GM21619 (cell line): ENCODE results near the gene KCNQ1.

Experiments
- ATAC-seq: cut with Tn5 transposase; IDR thresholded peaks from one replicate; pipeline ENCODE4 v1.9.1; 2021; ENCODE audit not compliant: unreplicated experiment

The KCNQ1 gene

DNA sequence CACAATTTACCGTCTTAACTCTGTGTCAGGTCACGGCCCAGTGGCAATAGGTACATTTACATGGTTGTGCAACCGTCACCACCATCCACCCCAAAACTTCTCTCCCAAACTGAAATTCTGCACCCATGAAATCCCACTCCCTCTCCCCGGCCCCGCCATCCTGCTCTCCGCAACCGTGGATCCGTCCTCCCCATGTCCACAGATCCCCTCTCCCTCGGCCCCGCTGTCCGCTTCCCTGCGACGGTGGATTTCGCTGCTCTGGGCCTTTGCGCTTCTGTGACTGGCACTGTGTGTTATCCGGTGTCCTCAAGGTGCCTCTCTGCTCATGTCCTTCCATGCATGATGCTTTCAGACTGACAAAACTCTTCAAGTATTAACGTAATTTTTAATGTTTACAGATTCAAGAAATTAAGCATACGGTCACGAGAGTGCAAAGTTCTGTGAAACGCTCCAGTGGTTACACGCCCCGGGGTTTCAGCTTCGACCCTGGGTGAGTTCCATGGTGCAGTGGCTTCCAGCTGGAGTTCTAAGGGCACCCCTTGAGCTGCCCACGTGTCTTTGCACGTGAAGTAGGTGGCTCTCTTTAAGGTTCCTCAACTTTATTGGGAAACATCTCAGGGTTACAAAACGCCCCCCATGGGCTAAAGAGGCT lies 76.4 kb downstream of the KCNQ1 start:
- no peak for ATAC-seq

DNA sequence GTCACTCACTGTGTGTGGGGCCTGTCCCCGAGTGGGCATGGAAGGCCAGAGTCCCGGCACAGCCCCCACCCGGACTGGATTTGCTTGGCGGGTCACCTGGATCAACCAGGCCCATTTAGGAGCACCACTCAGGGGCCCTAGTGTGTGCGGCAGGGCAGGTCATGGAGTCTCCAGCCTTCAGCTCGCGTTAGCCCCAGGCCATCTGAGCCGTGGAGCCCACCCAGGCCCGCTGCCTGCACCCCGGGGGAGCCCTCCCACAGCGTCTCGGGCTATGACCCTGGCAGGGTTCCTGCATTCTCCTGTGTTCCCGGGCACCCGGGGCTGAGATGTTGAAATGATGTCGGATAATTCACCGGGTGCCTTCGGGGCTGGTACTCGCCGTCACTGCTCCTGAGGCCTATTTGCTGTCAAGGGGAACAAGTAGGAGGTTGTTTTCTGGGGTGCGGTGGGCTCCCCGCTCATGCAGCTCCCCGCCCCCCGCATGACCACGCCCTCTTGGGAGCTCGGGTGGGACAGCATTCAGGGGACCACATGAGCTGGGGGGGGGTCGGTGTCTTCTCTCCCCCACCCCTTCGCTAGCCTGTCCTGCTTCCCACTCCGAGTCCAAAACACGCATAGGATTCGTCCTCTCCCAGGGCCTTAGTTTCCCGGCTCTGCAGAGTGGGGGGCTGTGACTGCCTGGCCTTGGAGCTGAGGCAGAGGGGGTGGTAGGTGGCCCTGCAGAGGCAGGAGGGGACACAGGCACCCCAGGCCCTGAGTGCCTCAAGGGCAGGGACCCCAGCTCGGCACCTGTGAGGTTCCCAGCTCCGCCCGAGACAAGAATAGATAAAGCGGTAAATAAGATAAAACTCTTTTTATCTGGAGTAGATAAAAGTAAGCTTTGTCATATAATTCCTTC lies 77.2 kb downstream of the KCNQ1 start:
- ATAC-seq, result no peak

DNA sequence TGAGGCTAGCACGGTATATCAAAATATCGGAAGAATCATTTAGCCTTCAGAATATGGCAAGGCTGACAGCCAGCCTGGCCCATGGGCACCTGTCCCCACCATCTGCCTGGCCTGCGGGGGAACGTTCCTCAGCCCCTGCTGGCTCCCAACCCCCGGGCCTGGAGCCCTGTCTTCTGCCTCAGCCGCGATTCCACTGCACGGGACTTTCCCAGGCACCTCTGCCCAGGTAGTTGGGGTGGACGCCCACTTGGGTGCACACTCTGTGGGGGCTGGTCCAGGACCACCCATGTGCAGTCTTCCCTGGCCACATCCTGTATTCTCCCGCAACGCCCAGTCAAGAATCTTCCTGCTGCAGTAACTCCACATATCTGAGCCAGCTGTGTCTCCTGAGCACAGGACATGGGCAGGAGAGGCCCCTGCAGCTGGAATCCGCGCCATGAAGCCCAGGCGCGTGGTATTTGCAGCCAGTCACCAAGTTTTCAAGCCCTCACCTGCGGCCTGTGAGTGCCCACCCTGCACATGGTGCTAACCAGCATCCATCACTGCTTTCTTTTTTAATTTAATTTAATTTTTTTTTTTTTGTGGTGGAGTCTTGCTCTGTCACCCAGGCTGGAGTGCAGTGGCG lies 77.9 kb downstream of the KCNQ1 start:
- ATAC-seq, result no peak

DNA sequence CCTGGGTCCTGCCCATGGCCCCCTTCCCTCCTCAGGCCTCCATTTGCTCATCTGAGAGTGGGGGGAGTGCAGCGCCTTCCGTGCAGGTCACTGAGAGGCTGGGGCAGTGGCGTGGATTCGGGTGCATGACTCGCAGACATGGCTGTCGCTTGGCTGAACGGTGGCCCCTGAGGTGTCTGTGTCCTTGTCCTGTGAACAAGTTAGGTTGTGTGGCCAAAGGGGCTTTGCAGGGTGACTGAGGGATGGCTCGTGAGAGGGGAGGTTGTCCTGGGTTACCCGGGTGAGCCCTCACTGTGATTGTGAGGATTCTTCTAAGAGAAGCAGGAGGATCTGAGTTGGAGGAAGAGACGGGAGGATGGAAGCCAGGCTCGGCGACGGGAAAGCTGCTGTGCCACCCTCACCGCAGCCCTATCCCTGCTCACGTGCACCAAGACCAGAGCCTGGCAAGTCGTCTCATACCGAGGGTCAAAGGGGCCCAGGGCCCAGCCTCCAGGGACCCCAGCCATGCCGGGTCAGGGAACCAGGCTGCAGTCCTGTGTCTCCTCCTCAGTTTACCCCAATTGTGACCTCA lies 79.1 kb downstream of the KCNQ1 start:
- ATAC-seq, result no peak

DNA sequence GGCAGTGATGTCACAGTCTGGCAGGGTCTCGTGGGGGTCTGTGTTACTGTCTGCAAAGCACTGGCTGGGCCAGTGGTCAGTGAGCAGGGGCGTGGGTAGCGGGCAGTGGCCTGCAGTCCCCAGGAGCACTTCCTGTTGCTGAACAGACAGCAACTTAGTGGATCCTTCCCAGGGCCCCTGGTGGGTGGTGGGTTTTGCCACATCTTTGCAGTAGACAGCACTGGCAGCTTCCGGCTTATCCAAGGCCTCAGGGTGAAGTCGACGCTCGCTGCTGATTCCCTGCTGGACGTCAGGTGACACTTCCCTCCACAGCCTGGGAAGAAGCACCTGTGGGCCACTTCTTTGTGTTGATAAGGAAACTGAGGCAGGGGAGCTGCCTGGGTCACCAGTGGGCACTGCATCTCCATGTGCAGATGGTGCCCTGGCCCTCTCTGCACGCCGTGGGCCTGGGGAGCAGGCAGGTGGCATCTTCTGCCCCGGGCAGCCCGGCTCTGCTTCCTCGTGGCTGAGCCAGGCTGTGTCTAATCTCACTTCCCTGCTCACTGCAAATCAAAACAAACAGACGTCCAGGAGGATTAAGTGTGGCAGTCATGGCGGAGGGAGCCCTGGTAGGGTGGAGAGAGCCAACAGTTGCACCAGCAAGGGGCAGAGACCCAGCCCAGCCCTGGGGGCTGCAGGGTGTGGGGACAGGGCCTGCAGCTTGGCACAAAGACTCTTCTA lies 79.8 kb downstream of the KCNQ1 start:
- ATAC-seq, result no peak

DNA sequence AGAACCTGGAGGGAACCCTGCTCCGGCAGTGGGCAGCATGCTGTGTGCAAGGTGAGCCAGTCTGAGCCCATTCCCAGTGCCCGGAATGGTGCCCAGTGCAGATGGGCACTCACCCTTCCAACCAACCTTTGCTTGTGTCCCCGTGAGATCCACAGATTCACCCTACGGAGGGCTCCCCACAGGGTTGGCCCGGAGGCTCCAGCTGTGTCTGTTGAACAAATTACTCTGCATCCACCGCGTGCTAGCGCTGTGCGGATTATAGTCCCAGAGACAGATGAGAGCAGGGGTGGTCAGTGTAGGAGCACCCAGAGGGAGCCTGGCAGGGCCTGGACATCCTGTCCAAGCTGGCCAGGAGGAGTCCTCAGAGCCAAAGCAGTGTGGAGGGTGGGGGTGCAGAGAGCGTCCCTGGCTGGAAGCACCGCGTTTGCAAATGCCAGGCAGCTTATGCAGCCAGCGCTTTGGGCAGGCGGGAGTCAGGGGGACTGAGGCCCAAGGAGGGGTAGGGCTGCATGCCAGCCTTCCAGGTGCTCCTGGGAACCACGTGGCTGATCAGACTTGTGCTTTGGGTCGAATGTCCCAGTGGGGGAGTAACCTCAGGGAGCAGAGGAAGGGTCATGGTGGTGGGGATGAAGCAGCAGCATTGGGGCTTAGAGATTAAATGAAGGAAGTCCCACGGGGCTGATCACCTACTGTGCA lies 80.5 kb downstream of the KCNQ1 start:
- ATAC-seq, result no peak

DNA sequence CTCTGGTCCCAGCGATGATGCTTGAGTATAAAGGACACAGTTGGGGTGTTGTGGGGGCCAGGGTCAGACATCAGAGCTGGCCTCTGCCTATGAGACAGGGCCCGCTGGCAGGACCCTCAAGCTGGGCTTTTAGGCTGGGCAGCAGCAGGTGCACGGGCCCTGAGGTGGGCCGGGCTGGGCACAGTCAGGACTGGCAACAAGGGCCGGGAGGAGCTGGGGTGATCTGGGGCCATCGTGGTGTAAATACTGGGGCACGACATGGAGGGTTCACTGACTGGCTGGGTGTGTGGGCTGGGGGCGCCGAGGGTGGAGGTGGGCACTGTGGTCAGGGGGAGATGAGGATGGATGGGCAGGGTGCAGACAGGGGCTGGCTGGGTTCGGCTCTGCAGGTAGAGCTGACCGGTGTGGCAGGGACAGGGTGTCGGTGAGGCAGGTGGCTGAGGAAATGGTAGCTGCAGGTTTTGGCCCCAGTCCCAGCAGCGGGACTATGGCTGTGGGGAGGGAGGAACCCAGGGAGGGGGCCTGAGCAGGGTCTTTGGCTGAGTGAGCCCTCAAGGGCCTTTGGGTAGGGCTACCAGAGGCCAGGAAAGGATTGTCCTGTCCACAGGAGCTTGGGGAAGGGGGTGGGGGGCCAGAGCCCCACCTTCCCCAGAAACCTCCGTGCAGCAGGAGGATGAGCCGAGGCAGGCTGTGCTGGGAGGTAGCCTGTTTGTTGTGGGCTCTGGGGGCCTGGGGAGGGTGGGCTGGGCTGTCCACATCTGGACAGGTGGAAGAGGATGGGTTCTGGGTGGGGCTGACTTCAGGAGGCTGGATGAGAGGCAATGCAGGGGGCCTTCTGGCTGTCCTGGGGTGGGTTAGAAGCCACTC lies 81.4 kb downstream of the KCNQ1 start:
- no peak for ATAC-seq

DNA sequence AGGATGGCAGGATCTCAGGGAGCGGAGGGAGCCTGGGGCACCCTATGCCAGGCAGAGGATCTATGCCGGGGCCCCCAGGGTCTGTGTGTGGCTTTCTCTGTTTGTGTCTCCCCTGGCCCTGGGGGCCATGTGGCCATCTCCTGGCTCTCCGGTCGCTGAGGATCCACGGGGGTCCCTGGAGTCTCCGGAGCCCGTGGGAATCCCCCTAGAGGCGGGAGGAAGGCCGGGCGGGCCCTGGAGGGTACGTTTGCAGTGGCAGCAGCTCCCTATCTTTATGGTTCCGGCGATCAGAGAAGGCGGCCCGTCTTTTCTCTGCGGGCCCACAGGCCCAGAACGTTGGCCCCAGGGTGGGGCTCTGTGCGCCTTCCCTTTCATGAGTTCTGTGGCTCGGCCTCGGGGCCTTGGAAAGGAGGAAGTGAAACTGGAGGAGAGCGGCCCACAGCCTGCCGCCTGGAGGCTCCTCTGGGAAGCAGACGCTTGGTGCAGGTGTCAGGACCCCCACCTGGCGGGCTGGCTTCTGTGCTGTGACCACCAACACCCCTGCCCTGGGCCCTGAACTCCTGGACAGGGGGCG lies 82.1 kb downstream of the KCNQ1 start:
- ATAC-seq, result peak; percentile 73

DNA sequence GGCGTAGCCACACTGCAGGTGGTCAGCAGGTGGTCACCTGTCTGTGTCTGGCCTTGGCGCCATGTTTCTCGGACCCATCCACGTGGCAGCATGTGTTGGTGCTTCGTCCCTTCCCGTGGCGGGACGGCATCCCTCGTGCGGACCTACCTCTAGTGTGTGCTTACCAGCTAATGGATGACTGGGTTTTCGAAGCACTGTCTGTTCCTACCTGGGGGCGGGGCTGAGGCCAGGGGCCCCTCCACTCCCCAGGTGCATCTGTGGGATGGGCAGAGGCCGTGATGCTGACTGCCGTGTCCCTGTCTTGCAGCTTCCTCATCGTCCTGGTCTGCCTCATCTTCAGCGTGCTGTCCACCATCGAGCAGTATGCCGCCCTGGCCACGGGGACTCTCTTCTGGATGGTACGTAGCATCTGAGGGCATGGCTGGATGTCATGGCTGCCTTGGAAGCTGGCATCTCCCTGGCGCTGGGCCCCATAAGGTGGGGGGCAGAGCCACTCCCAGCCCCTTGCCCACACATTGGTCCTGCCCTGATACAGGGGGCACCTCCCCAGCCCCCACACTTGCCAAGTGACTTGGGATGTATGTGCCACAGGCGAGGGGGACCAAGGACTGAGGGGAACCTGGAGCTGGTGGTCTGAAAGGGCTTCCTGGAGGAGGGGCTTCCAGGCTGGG lies 82.9 kb downstream of the KCNQ1 start:
- ATAC-seq, result no peak

DNA sequence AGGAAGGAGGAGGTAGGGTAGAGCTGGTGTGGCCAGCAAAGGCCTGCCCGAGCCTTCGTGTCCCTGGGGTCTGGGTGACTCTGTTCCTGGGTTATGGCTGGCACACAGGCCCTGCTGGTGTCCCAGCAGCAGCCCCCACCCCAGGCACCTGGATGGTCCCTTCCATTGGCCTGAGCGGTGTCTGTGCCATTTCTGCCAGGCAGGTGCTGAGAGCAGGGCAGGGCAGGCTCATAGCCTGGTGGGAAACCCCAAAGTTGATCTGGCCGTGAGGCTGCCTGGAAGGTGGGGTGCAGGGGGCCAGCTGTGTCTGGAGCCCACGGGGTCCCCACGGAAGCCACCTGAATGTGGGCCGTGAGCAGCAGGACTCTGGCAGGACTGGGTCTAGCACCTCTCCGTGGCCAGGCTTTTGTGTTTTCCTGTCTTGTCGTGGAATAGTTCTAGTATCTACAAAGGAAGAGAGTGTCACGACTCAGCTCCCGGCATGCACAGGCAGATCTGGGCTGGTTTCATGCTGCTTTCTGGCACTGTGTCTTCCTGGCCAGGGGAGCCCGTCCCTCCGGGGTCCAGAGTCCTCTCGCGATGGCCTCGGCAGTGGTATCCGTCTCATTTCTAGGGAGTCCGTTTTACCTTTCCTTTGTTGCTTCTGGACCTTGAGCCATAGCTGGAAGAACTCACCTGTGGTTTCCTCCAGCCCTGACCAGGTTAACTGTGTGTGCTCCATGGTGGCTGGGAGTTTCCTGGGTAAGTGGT lies 83.7 kb downstream of the KCNQ1 start:
- no peak for ATAC-seq

DNA sequence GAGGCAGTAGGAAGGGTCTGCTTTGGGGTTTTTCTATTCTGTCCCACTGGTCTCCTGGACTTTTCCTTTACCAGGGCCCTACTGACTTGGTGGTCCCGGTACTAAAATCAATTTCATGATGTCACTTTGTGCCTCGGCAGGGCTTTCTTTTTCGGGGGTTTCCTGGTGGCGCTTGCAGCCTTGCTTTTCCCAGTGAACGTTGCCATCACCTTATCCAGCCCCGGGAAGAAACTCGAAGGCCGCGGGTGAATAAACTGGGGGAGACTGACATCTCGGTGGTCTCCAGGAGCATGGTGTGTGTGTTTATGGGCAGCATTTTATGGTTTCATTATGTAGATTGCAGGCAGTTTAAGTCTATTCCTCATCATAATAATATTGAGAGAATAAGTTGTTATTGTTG lies 84.4 kb downstream of the KCNQ1 start:
- no peak for ATAC-seq

DNA sequence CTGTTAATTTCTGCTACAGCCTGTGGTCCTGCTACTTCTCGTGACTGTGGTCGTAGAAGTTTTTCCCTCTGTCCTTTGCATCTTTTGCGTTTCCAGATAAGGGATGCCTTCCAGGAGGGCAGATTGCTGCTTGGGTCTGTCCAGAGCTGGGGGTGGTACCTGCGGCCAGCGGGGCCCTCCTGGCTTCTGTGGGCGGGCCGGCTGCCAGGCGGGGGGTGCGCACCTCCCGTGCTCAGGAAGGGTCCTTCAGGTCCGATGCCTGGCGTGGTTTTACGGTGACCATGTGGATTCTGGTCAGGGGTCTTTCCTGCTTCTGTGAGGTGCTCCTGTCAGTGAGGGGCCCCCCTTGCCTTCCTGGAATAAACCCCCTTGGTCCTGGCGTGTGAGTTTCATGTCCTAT lies 84.8 kb downstream of the KCNQ1 start:
- ATAC-seq, result no peak

DNA sequence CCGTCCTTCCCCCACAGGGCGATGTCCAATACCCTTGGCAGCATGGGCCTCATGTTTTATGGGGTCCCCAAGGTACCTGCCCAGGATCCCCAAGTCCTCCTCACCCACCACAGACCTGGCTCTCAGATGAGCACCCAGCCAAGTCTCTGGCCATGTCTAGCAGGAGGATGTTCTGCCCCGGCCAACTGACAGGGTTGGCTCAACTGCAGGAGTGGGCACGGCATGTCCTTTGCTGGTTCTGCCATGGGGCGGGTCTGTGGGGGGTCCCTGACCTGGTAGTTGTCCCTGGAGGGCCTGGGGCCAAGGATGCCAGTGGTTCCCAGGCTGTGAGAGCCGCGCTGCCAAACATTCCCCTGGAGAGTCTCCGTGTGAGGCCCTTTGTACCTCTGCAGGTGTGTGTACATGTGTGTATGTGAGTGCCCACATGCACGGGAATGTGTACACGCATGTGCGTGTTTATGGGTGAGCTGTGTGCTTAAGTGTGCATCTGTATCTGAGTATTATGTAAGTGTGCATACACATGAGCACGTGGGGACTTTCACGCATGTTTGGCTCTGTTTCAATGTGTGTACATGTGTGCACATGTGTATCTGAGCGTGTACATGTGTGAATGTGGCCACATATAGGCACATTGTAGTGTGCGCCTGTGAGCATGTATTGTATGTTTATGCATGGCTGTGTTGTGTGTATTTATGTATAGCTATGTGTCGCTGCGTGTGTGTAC lies 85.5 kb downstream of the KCNQ1 start:
- no peak for ATAC-seq

DNA sequence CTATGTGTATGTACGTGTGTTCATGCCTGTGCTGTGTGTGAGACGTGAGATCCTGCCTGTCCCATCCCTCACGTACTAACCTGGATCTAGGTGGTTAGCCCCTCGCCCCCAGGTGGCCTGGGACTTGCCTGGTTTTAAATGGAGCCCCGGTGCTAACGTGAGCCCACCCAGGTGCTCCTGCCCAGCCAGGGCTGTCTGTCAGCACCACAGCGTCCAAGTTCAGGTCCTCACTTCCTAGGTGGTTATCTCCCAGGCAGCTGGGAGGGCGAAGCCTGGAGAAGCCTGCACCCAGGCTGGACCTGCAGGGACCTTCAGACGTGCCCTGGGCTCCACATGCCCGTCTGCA lies 86.0 kb downstream of the KCNQ1 start:
- ATAC-seq, result no peak

DNA sequence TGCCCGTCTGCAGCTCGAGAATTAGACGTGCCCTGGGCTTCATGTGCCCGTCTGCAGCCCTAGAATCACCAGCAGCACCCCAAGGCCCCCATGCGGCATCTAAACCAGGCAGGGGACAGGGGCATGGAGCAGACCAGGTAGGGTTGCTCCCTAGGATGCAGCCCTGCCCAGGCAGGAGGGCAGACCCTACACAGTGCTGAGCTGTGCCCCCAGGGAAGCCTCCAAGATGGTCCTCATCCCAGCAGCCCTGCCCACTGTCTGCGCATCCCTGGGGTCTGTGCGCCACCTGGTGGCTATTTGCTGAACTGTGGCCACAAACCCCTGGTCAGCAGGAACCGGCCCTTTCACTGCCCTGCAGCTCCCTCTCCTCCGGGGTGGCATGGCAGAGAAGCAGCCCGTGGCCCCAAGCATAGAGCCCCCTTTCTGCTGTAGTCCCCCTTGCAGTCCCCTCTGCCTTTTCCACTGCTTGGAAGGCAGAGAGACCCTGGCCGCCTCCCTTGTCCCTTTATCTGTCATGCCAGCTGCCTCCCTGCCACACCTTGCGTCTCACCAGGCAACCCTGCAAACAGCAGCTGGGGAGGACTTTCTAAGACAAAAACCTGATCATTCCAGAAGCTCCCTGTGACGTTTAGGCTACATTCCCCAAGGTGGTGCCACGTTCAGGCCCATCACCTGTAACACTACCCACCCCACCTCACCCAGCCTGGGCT lies 86.6 kb downstream of the KCNQ1 start:
- no peak for ATAC-seq

DNA sequence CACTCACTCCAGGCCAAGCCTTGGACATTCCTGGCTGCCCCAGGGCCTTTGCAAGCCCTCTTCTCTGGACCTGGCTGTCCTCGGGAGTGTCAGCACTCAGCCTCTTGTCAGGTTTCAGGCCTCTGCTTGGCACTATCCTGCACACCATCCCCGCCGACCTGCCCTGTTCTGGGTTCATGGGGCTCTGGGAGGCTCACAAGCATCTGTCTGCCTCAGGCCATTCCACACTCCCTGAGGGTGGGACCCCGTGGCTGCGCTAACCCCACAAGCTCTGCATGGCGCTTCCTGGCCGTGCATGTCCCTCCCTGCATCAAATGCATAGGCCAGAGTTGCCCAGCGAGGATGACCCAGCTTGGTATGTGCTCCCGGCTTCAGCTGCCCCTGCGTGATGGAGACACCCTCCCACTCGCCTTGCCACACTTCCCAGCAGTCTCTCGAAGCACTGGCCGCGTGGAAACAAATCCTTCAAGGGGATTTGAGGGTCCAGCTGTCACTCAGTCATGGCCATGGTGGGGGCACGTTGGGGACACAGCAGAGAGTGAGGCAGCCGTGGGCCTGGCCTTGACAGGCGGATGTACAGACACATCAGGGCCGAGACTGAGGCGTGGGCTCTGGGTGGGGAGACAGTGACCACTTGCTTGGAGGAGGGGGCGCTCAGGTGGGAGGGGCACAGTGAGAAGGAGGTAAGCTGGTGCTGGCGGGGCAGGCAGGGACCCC lies 87.3 kb downstream of the KCNQ1 start:
- ATAC-seq, result no peak
